Heart left ventricle (tissue), 16 donors: ENCODE measurements around the gene SEMA3F. TPM values are rescaled to one million over a fixed set of nuclear protein-coding genes. Genes with fewer than 3 reads are reported as not detected.

Source experiments
- ATAC-seq, 4 donors: fragments of 200-7000 bp; cut with Tn5 transposase; one replicate each; pipeline ENCODE4 v1.9.1; 2020 to 2022; ENCODE audit warnings: moderate library complexity in 4 of 4, mild to moderate bottlenecking in 3 of 4, moderate number of reproducible peaks in 1 of 4
- DNase-seq, 5 donors: peaks; one replicate each; pipeline ENCODE4 v3.0.0-alpha.2; 2020
- H3K27ac ChIP-seq, 12 donors: fragments of 200-600 bp; sonication (generic) in 4 of 12; one replicate each; pipeline versions ENCODE4 v1.5.0 to v1.8.0; 2016 to 2022; ENCODE audit warnings: mild to moderate bottlenecking in 2 of 12
- H3K27me3 ChIP-seq, 9 donors: fragments of 200-600 bp; sonication (generic) in 2 of 9; one replicate each; pipeline versions ENCODE4 v1.5.1 to v1.8.0; 2016 to 2022; ENCODE audit warnings: mild to moderate bottlenecking in 3 of 9
- H3K36me3 ChIP-seq, 9 donors: fragments of 200-600 bp; sonication (generic) in 2 of 9; one replicate each; pipeline versions ENCODE4 v1.5.0 to v1.8.0; 2018 to 2022; ENCODE audit warnings: mild to moderate bottlenecking in 2 of 9
- H3K4me1 ChIP-seq, 12 donors: fragments of 200-600 bp; sonication (generic) in 4 of 12; one replicate each; pipeline versions ENCODE4 v1.5.0 to v1.8.0; 2016 to 2022; ENCODE audit warnings: mild to moderate bottlenecking in 3 of 12
- H3K4me3 ChIP-seq, 12 donors: fragments of 200-600 bp; sonication (generic) in 4 of 12; one replicate each; pipeline versions ENCODE4 v1.5.0 to v1.8.0; 2017 to 2022; ENCODE audit warnings: mild to moderate bottlenecking in 9 of 12, moderate library complexity in 4 of 12
- H3K9me3 ChIP-seq, 12 donors: fragments of 200-600 bp; sonication (generic) in 4 of 12; one replicate each; pipeline versions ENCODE4 v1.5.0 to v1.8.0; 2016 to 2022; ENCODE audit warnings: mild to moderate bottlenecking in 1 of 12
- CTCF ChIP-seq, 12 donors: fragments of 200-600 bp; sonication (generic) in 4 of 12; IDR thresholded peaks; one replicate each; pipeline versions ENCODE4 v1.5.0 to v1.8.0; 2018 to 2022; ENCODE audit warnings: antibody characterized with exemption in 12 of 12, mild to moderate bottlenecking in 5 of 12
- POLR2A ChIP-seq, 2 donors: fragments of 450-650 bp; IDR thresholded peaks; one replicate each; pipeline ENCODE4 v1.6.1; 2017; ENCODE audit warnings: antibody characterized with exemption in 2 of 2, mild to moderate bottlenecking in 2 of 2, moderate library complexity in 2 of 2
- WGBS, 4 donors: extraction: QIAGEN DNeasy Blood & Tissue Kit in 2 of 4; methylation state at CpG; one replicate each; pipeline versions ENCODE4 v1.1.5 to v1.1.7; 2013 to 2018; 5-methylcytosine and 5-hydroxymethylcytosine counted together
- intact Hi-C, 10 donors: fragments of 100-400 bp; cut with DNase I; formaldehyde crosslinking; loops; one replicate each; pipeline versions ENCODE4 v1.11.1 to v1.14.2; 2022
- polyA plus RNA-seq, 2 donors: library from polyadenylated mRNA; stranded (reverse); fragments of 200-250 nt; gene quantifications; one replicate each; pipeline ENCODE4 v1.2.3, GENCODE V29; 2013
- total RNA-seq, 9 donors: library from RNA; depleted of rRNA in 2 of 9; stranded (reverse); fragments of >200 nt in 2 of 9; fragmentation: NEBNext Ultra II Directional in 3 of 9; extraction: Animal tissue kit (Norgen Biotek cat#: 25700) in 3 of 9; gene quantifications; one replicate each; pipeline versions ENCODE4 v1.1.0 to v1.2.4, GENCODE V29; 2016 to 2023
- donor health status: ischemic (EF 13 %, LVEDD 7.1; RV severe dilation, severe dysfunction).
- donor health status: healthy with polysubstance abuse.
- donor health status: DM: no; HTN: yes; CAD: no.
- donor health status: DM: no; HTN: no; CAD: no.
- donor health status: ischemic (EF 25% LVEDD 6.9; RV normal size, moderate dysfunction).
- donor health status: ischemic (EF 25% LVEDD 5.7; RV mildly dilated, moderate dysfunction).
- donor health status: healthy.
- donor health status: DM: yes; HTN: yes; CAD: no.
- donor health status: ischemic (EF 35%, LVEDD 5.7; RV mildly dilated, moderate dysfunction).
- donor health status: nonischemic (EF 11% LVEDD 7.7; RV severe dilation, severe dysfunction).
- donor health status: DM: yes; HTN: yes; CAD: no.
- donor health status: PGD.
- donor health status: ischemic (EF 29% LVEDD 5.4; RV normal size, mild dysfunction).
- donor health status: nonischemic (EF 23%, LVEDD 6.1; RV moderate dilation, normal function).

The SEMA3F gene
- total and polyA plus RNA-seq, 11 donors, result 6.1 to 94.1 (median 11.3) TPM

- Histone ChIP-seq H3K36me3 (no peaks in the 10 kb centered on the region), H3K4me3 (no peak overlapping the region), H3K9me3 (no peaks in the 10 kb centered on the region), H3K27ac (no peak overlapping the region), H3K4me1 (peaks cover 0 to 50% (median 13%) of the 10 kb centered on the region in 12 donors), H3K27me3 (no peaks in the 10 kb centered on the region)
- intact Hi-C loops, result no loop called here
- WGBS, 4 donors, result 81 to 95% (median 85%) methylated on average over 4 of the region's 4 CpGs
- TF ChIP-seq CTCF (IDR thresholded peaks at IDR 0.05) (no peak), POLR2A (IDR thresholded peaks at IDR 0.05) (no peak)
- DNase-seq (no peak), ATAC-seq (no peak)
Observed at GRCh38 chr3:50233176-50233575, 78.1 kb downstream of the SEMA3F start.

- ATAC-seq, result peak; percentile 90 to 94 (median 94)
- peak; percentile 95 to 98 for TF ChIP-seq POLR2A (IDR thresholded peaks at IDR 0.05)
- TF ChIP-seq CTCF (IDR thresholded peaks at IDR 0.05), result no peak
- H3K4me3 ChIP-seq, result peak within 1 kb of the TSS; percentile 82 to 100 (median 93)
- intact Hi-C loops, result loop anchor here in 3 of 10 donors (5.0 kb wide), 1 partner anchor 86 kb away; the partner anchor contains the start of gene HYAL2 (in 3 of the 3)
- H3K27me3 ChIP-seq, result no peaks in the 10 kb centered on the region
- peaks cover 5 to 54% (median 37%) of the 10 kb centered on the region in 12 donors for H3K4me1 ChIP-seq
- peaks cover 0 to 25% (median 0%) of the 10 kb centered on the region in 9 donors for H3K36me3 ChIP-seq
- 0 to 2% (median 1%) methylated on average over 37 to 75 of the region's 75 CpGs for WGBS, 4 donors
- peak; percentile 99 for DNase-seq
- H3K27ac ChIP-seq, result peak within 1 kb of the TSS; percentile 76 to 99 (median 94)
- no peaks in the 10 kb centered on the region for H3K9me3 ChIP-seq
Observed at GRCh38 chr3:50235716-50236483, 80.8 kb downstream of the SEMA3F start, which contains the start of gene GNAI2. TSS of gene GNAI2 (plus strand) at chr3:50236204. CDS start at chr3:50236336, 132 bp downstream.

- TF ChIP-seq CTCF (IDR thresholded peaks at IDR 0.05) (no peak), POLR2A (IDR thresholded peaks at IDR 0.05) (no peak)
- WGBS, 4 donors, result 2 to 4% (median 3%) methylated on average over 13 of the region's 13 CpGs
- H3K4me3 ChIP-seq, result peak overlapping the region; percentile 82 to 100 (median 93)
- DNase-seq (no peak), ATAC-seq (no peak)
- H3K27me3 ChIP-seq, result no peaks in the 10 kb centered on the region
- no peaks in the 10 kb centered on the region for H3K9me3 ChIP-seq
- peak overlapping the region; percentile 76 to 99 (median 94) for H3K27ac ChIP-seq
- peaks cover 0 to 28% (median 0%) of the 10 kb centered on the region in 9 donors for H3K36me3 ChIP-seq
- intact Hi-C loops, result loop anchor here in 3 of 10 donors (5.0 kb wide), 1 partner anchor 86 kb away; the partner anchor contains the start of gene HYAL2 (in 3 of the 3)
- peaks cover 7 to 60% (median 45%) of the 10 kb centered on the region in 12 donors for H3K4me1 ChIP-seq
Observed at GRCh38 chr3:50236484-50237132, 81.5 kb downstream of the SEMA3F start.
